C4-2B (cell line): Measurements from ENCODE around the gene DPM3.
"Not testable (repeated sequence)": the region's sequence is repeated elsewhere in the genome, so short reads cannot be mapped to it uniquely, and the experiment has no call there.

Source experiments
- H3K27ac ChIP-seq: fragments of 450-650 bp; 2 replicates; pipeline ENCODE4 v1.5.1; 2017
- ZFX ChIP-seq: fragments of 450-650 bp; IDR thresholded peaks from 2 replicates; pipeline ENCODE4 v1.6.1; 2017
- TF ChIP-seq, protein P1 (sequence below): fragments of 450-650 bp; conservative IDR thresholded peaks from 2 replicates; pipeline ENCODE4 v1.5.1; 2017; ENCODE audit warnings: mild to moderate bottlenecking

DPM3 gene

DNA sequence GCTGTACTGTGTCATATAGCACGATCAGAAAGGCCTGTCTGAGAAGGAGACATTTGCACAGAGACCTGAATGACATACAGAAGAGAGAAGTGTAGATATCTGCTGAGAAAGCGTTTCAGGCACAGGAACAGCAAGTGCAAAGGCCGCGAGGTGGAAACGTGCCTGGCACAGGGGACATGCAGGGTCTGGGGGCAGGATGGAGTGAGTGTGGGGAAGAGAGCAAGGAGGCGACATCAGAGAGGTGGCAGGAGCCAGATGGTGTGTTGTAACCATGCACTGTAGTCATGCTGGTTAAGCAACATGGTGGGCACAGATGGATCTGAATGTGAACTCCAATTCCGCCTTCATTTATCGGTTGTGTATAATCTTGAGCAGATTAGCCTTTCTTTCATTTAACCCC lies 19.8 kb upstream of the DPM3 start:
- H3K27ac ChIP-seq, result no peak overlapping the region
- TF ChIP-seq ZFX, result no peak
- TF ChIP-seq, protein P1, sequence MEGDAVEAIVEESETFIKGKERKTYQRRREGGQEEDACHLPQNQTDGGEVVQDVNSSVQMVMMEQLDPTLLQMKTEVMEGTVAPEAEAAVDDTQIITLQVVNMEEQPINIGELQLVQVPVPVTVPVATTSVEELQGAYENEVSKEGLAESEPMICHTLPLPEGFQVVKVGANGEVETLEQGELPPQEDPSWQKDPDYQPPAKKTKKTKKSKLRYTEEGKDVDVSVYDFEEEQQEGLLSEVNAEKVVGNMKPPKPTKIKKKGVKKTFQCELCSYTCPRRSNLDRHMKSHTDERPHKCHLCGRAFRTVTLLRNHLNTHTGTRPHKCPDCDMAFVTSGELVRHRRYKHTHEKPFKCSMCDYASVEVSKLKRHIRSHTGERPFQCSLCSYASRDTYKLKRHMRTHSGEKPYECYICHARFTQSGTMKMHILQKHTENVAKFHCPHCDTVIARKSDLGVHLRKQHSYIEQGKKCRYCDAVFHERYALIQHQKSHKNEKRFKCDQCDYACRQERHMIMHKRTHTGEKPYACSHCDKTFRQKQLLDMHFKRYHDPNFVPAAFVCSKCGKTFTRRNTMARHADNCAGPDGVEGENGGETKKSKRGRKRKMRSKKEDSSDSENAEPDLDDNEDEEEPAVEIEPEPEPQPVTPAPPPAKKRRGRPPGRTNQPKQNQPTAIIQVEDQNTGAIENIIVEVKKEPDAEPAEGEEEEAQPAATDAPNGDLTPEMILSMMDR, result no peak

GRCh38 chr1:155158991-155159390 lies 18.7 kb upstream of the DPM3 start:
- no peak for TF ChIP-seq ZFX
- TF ChIP-seq, protein P1, result no peak
- H3K27ac ChIP-seq, result no peak overlapping the region

GRCh38 chr1:155155996-155156643 lies 15.8 kb upstream of the DPM3 start:
- not testable (repeated sequence) for H3K27ac ChIP-seq

- TF ChIP-seq ZFX, result no peak
- TF ChIP-seq, protein P1, result no peak
- H3K27ac ChIP-seq, result no peak overlapping the region
These were observed 5.2 kb upstream of the DPM3 start for GRCh38 chr1:155145491-155145890.

DNA sequence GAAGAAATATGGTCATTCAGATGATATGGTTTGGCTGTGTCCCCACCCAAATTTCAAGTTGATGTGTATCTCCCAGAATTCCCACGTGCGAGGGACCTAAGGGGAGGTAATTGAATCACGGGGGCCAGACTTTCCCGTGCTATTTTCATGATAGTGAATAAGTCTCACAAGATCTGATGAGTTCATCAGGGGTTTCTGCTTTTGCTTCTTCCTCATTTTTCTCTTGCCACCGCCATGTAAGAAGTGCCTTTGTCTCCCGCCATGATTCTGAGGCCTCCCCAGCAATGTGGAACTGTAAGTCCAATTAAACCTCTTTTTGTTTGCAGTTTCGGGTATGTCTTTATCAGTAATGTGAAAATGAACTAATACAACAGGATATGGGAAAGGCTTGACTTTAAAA lies 1.4 kb upstream of the DPM3 start:
- no peak for TF ChIP-seq ZFX
- TF ChIP-seq, protein P1, result no peak
- no peak overlapping the region for H3K27ac ChIP-seq

DNA sequence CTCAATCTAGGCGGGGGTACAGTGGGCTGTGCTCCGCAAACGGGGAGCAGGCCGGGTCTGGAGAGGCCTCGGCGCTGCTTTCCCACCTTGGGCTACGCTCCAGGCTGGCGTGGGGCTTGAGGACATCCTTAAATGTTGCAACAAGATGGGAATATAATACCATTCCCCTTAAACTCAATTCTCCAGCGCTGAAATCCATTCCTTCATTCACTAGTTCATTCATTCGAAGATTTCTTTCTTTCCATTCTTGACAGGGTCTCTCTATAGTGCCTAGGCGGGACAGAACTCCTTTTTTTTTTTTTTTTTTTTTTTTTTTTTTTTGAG lies 261 bp upstream of the DPM3 start:
- TF ChIP-seq ZFX, result no peak
- TF ChIP-seq, protein P1, result no peak
- peak overlapping the region; percentile 84 for H3K27ac ChIP-seq

DNA sequence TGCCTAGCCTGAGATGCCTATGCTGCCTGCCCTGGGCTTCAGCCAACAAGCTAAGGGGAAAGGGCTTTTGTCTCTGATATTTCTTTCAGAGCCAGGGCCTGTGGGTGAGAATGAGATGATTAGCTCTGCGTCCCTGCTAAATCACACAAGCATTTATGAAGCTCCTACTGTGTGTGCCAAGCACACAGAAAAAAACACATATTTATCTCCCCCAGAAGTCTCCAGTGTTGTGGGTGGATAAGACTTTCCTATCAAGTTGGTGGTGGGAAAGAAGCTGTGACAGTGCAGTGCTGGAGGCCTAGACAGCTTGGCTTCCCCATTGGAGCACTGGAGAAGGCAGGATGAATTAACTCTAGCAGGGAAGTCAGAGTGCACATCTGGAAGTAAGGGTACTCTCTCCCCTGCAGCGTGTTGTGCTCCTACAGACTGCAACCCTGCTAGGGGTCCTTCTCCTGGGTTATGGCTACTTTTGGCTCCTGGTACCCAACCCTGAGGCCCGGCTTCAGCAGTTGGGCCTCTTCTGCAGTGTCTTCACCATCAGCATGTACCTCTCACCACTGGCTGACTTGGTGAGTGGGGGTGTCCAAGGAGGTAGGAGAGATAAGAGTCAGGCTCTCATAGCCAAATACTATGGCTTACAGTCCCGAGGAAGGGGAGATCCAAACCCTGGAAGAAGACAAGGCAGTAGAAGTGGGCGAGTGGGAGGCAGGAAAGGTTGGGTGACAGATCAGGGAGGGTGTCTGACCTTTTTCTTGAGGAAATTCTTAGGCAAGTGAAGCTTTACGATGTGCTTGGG lies 3.0 kb downstream of the DPM3 start:
- H3K27ac ChIP-seq, result peak overlapping the region; percentile 95
- no peak for TF ChIP-seq ZFX
- TF ChIP-seq, protein P1, result no peak

GRCh38 chr1:155136748-155137147 lies 3.6 kb downstream of the DPM3 start:
- peak overlapping the region; percentile 95 for H3K27ac ChIP-seq
- TF ChIP-seq ZFX, result no peak
- TF ChIP-seq, protein P1, result no peak
